Muscle of back (tissue), 11 donors: ENCODE measurements around the gene ARFRP1. TPM values are rescaled to one million over a fixed set of nuclear protein-coding genes. Genes with fewer than 3 reads are reported as not detected.
"Not testable (repeated sequence)": the region's sequence is repeated elsewhere in the genome, so short reads cannot be mapped to it uniquely, and the experiment has no call there.

Experiments
- DNase-seq, 3 donors: peaks; one replicate each; pipeline versions ENCODE4 v3.0.0 to v3.0.0-alpha.2; 2013
- polyA plus RNA-seq, 10 donors: library from polyadenylated mRNA; unstranded; fragments of 120-200 nt; gene quantifications; one replicate each; pipeline ENCODE4 v1.2.1, GENCODE V29; 2013; ENCODE audit not compliant: insufficient read length in 10 of 10

Gene ARFRP1
- polyA plus RNA-seq, 10 donors = 20.1 to 28.2 (median 25.6) TPM

DNA sequence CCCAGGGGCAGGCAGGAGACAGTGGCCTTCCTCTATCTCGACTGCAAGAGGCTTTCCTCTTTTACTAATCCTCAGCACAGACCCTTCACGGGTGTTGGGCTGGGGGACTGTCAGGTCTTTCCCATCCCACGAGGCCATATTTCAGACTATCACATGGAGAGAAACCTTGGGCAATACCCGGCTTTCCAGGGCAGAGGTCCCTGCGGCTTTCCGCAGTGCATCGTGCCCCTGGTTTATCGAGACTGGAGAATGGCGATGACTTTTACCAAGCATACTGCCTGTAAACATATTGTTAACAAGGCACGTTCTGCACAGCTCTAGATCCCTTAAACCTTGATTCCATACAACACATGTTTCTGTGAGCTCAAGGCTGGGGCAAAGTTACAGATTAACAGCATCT is 47.6 kb downstream of the ARFRP1 start:
- DNase-seq = not testable (repeated sequence)

DNA sequence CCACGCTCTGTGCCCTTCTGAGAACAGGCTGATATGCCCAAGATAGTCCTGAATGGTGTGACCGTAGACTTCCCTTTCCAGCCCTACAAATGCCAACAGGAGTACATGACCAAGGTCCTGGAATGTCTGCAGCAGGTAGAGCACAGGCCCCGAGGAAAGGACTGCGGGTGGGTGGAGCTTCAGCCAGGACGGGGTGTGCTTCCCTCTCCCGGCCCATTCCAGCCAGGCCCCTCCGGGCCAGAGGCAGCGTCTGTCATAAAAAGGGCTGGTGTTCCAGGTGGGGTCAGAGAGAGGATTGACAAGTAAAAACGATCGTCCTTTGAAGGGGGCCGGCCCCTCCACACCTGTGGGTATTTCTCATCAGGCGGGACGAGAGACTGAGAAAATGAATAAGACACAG is 48.4 kb downstream of the ARFRP1 start:
- no peak for DNase-seq

DNA sequence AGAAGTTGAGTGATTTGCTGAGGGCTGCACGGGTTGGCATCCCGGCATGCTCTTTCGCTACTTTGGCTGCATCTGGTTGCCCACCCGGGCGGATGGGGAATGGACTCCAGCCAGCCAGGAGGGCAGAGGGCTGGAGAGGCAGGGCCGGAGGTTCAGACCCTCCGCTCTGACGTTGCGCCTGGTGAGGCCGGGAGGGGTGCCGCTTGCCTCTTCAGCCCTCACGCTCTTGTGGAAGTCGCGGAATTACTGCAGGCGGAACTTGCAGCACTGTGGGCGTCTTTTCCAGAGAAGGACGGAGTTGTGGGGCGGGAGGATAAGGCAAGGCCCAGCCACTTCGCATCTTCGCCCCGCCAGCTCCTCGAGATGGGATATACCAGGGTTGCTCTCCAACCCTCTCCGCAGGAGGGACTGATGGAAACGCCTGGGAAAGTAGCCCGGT is 49.0 kb downstream of the ARFRP1 start:
- DNase-seq = no peak

DNA sequence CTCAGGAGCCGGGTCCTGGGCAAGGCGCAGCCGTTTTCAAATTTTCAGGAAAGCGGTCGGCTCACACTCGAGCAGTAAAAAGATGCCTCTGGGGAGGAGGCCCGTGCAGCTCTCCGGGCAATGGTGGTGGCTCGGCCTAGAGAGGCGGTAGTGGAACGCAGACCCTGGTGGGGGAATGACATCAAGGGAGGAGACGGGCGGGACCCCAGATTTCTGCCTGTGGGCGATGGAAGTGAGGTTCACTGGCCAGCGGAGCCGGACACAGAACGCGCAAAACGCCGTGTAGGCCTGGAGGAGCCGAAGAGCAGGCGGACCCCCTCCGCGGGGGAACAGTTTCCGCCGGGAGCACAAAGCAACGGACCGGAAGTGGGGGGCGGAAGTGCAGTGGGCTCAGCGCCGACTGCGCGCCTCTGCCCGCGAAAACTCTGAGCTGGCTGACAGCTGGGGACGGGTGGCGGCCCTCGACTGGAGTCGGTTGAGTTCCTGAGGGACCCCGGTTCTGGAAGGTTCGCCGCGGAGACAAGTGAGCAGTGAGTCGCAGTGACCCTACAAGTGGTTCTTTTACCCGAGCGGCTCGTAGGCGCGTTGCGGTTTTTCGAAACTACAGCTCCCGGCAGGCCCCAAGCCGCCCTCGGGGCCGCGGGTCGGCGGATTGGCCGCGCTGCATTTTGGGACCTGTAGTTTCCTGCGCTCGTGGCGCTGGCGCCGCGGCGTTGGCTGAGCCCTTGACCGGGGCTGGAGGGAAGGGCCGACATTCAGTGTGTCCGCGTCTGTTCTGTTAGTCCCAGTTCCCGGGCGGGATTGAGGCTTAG is 49.6 kb downstream of the ARFRP1 start, which contains the start of gene RTEL1:
RTEL1 (plus strand) TSS at position 376 of the 812 bp plus-strand sequence. CDS start 1,091 bp downstream, outside the sequence.
- DNase-seq = peak; percentile 90 to 99 (median 96)

DNA sequence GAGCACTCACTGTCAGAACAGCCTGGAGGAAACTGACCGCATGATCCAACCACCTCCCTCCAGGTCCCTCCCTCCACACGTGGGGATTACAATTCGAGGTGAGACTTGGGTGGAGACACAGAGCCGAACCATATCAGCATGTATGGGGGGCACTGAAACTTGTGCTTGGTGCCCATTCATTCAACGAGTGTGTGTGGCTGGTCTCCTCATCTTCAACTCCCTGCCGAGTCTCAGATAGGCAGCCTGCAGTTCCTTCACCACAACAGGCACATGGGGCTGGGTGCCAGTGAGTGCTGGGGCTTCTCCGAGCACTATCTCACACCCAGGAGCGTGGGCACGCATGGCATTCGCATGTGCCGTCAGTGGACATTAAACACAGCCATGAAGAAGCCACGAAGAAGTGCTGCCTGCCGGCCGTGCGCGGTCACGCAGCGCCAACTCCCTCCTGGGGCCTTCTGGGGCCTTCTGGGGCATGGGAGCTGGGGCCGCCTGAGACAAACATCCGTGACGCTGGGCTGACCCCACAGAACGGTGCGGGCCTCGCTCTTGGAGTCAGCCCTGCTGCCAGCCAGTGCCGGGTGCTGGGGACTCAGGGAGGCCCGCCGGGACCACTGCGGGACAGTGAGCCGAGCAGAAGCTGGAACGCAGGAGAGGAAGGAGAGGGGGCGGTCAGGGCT is 50.4 kb downstream of the ARFRP1 start:
- DNase-seq = no peak

DNA sequence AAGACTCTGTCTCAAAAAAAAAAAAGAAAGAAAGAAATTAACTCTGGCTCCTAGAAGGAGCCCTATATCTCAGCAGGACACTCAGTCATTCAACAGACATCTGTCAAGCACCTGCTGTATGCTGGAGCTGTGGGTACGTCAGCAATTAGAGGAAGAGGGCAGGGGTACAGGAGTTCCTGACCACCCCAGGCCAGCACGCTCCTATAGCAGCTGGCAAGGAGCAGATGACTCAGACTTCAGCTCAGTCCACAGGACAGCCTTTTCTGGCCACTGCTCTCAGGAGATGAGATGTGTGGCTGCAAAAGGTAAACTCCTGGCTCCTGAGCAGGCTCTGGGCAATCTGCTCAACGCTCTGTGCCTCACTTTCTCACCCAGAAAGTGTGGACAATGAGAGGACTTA is 51.3 kb downstream of the ARFRP1 start:
- no peak for DNase-seq

DNA sequence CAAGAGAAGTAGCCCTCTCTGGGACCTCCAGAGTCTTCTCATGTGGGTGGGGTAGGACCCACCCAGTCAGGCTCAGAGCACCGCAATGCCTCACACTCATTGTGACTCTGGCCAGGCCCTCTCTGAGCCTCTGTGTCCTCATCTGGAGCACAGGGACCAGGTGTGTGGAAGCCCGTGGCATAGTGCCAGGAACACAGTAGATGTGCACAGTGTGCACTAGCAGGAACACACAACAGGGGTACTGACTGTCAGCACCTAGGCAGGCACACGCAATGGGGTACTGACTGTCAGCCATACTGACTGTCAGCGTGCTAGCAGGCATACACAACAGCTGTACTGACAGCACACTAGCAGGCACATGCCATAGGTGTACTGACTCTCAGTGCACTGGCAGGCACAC is 52.5 kb downstream of the ARFRP1 start:
- DNase-seq = no peak

DNA sequence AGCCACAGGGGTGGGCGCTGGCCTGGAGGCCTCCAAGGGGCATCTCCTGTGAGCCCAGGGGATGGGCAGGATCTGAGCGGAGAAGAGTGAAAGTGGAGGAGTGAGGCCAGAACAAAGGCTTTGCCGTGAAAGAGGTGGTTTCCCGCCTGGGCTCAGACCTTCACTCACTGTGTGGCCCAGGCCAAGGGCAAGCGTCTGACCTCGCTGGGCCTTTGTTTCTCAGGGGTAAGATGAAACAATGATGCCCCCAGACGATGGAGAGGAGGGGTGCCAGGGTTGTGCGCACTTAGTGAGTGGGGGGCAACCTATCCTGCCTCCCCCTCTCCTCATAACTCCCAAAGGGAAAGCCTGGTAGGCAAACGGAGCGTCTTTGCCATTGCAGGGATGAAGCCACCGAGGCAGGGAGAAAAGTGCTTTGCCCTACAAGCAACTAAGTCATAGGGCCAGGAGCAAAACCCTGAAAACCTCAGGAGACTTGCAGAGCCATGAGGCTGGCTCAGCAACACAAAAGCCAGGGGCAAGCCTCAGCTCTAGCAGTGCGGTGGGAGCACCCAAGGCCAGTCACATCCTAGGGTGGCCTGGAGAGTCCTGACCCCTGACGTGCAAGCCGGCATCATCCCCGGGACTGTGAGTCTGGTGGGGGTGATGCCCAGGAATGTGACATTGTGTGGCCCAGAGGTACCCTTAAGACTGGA is 53.7 kb downstream of the ARFRP1 start:
- DNase-seq = no peak

DNA sequence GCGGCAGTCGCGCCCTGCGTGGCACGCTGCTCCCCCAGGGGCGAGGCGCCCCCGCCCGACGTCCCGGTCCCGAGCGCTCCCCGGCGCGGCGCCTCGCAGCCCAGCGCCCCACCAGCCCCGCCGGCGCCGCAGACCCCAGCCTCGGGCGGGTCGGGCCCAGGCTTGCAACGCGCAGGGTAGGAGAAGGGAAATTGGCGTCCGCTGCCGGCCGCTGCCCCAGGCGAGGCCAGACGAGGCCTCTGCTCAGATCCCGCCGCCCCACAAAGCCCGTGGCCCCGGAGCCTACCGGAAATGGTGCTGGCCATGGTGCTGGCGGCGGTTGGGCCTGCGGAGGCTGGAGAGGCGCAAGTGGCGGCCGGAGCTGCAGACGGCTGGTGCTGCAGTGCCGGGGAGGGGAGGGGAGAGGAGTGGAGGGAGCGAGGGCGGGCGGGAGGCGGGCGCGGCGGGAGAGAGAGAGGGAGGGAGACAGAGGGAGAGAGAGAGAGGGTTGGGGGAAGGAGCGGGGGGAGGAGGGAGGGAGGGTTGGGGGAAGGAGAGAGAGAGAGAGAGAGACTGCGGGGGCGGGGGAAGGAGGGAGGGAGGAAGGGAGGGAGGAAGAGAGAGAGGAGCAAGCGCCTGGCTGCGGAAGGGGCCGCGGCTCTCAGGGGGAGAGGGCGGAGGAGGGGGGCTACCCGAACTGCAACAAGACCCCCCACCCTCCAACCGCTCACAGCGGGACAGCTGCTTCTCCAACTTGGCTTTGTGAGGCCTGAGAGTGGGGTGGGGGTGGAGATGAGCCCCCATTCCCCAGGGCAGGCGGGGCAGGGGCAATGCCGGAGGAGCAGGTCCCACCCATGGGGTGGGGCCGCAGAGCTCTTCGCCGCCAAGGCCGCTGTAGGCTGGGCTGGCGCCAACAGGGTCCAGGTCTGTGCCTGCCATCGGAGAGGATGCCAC is 54.5 kb downstream of the ARFRP1 start, which contains the start of gene STMN3:
STMN3 (minus strand) TSS at position 384 of the 933 bp plus-strand sequence; CDS start at position 305, 79 bp downstream.
- peak; percentile 82 to 95 (median 90) for DNase-seq

DNA sequence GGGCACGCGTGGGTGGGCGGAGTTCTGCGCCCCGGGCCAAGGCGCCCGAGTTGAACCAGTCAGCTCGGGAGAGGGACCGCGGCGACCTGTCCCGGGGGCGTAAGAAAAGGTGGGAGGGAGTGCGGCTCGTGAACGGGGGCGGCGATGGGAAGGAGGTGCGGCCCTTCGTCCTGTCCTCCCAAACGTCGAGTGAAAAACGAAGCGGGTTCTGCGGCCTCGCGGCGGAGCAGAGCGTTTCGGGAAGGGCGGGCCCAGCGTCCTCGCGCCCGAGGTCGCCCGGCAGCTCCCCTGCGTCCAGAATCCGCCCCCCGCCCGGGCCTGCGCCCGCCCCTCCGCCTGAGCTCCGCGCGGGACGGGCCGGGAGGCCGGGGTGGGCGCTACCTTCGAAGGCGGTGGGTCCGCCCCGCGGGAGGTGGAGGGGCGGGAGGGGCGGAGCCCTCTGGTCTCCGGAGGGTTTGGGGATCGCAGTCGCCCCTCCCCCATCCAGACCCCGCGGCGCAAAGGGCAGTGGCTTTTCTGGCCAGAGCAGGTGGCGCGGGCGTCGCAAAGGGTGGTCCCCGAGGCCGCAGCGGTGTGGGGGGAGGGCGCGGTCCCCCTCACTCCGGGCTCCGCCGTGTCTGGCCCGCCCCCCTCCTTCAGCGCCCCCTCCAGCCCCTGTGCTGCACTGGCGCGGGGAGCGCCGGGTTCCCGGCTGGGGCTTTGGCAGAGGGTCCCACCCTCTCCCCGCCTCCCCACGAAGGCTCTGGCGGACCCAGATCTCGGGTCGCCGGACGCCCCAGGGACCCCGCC is 55.4 kb downstream of the ARFRP1 start:
- DNase-seq = peak in 1 of 3 donors; percentile 61

DNA sequence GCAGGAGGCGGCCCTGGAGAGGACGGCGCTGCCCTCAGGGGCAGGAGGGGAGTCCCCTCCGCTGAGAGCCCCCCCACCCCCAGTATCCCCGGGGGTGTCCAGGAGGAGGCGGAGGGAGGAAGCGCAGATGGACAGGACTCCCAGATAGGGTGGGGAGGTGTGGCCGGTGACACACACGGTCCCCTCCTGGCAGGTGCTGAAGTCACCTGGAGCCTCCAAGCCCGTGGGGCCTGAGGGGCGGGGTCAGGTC is 55.9 kb downstream of the ARFRP1 start:
- DNase-seq = no peak

DNA sequence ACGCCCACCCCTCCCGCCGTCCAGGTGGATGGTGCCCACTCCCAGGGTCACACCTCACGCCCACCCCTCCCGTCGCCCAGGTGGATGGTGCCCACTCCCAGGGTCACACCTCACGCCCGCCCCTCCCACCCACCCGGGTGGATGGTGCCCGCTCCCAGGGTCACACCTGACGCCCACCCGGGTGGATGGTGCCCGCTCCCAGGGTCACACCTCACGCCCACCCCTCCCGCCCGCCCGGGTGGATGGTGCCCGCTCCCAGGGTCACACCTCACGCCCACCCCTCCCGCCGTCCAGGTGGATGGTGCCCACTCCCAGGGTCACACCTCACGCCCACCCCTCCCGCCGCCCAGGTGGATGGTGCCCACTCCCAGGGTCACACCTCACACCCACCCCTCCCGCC is 57.3 kb downstream of the ARFRP1 start:
- DNase-seq = not testable (repeated sequence)

DNA sequence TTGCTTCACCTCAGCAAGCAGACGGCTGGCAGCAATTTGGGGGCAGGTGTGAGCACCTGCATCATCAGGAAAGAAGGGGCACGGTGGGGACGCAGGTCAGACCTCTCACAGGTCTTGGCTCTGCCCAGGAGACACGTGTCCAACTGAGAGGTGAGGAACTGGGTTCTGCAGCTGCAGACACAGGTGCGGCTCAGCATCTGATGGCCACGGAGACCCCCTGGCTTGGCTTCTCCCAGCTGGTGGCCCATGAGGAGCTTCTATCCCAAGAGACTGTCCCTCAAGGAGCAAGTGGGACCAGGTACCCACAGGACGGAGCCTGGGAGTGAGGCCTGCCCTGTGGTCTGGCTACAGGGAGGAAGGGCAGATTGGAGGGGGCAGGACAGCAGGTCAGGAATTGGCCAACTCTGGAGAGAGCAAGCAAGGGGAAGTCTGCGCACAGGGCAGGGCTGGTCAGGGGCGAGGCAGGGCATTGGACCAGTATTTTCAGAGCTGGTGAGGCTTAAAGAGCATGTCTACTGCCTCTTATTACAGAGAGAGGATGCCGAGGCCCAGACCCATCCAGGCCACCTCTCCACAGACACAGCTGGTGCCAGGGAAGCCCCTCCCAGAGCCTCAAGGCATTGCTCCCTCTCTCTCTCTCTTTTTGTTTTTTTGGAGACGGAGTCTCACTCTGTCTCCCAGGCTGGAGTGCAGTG is 58.7 kb downstream of the ARFRP1 start:
- no peak for DNase-seq

Other genes with a start within 250 kb of the ARFRP1 start
- 1 to 10 TPM; 2.6 to 8.1 (median 4.3) TPM for gene KCNQ2, start 235.3 kb downstream of the ARFRP1 start, polyA plus RNA-seq
- 100 to 1,000 TPM; 401 to 971 (median 772) TPM for gene EEF1A2, start 208.9 kb downstream of the ARFRP1 start, polyA plus RNA-seq
- gene PPDPF, start 187.2 kb downstream of the ARFRP1 start, polyA plus RNA-seq = 100 to 1,000 TPM; 138 to 325 (median 206) TPM
- gene PTK6, start 170.6 kb downstream of the ARFRP1 start, polyA plus RNA-seq = under 1 TPM; 0.15 to 0.50 (median 0.32) TPM
- gene SRMS, start 160.2 kb downstream of the ARFRP1 start, polyA plus RNA-seq = under 1 TPM in 1 of 10 donors, not detected in 9; 0.23 TPM
- gene FNDC11, start 153.8 kb downstream of the ARFRP1 start, polyA plus RNA-seq = under 1 TPM in 7 of 10 donors, not detected in 3; 0.12 to 0.36 (median 0.24) TPM
- gene HELZ2, start 133.7 kb downstream of the ARFRP1 start, polyA plus RNA-seq = 10 to 100 TPM in 1 of 10 donors, 1 to 10 TPM in 9; 5.2 to 11.1 (median 6.8) TPM
- gene GMEB2, start 80.9 kb downstream of the ARFRP1 start, polyA plus RNA-seq = 1 to 10 TPM; 5.3 to 9.3 (median 7.3) TPM
- gene STMN3, start 54.6 kb downstream of the ARFRP1 start, polyA plus RNA-seq = 10 to 100 TPM in 9 of 10 donors, 1 to 10 TPM in 1; 8.8 to 37.1 (median 16.1) TPM
- 10 to 100 TPM in 7 of 10 donors, 1 to 10 TPM in 3; 6.0 to 17.7 (median 11.1) TPM for gene RTEL1, start 49.7 kb downstream of the ARFRP1 start, polyA plus RNA-seq
- gene TNFRSF6B, start 11.3 kb downstream of the ARFRP1 start, polyA plus RNA-seq = 1 to 10 TPM in 4 of 10 donors, under 1 TPM in 6; 0.22 to 3.0 (median 0.87) TPM
- 10 to 100 TPM; 10.5 to 15.1 (median 12.9) TPM for gene ZGPAT, start 63 bp upstream of the ARFRP1 start, polyA plus RNA-seq
- gene LIME1, start 28.7 kb upstream of the ARFRP1 start, polyA plus RNA-seq = 1 to 10 TPM; 1.9 to 9.7 (median 4.5) TPM
- gene SLC2A4RG, start 31.8 kb upstream of the ARFRP1 start, polyA plus RNA-seq = 100 to 1,000 TPM in 9 of 10 donors, 10 to 100 TPM in 1; 88.5 to 165 (median 112) TPM
- gene ZBTB46, start 123.3 kb upstream of the ARFRP1 start, polyA plus RNA-seq = 10 to 100 TPM; 12.8 to 17.3 (median 14.8) TPM
- gene ABHD16B, start 153.5 kb upstream of the ARFRP1 start, polyA plus RNA-seq = not detected
- gene TPD52L2, start 157.3 kb upstream of the ARFRP1 start, polyA plus RNA-seq = 10 to 100 TPM; 65.5 to 85.7 (median 77.4) TPM
- gene DNAJC5, start 187.2 kb upstream of the ARFRP1 start, polyA plus RNA-seq = 10 to 100 TPM; 24.0 to 32.5 (median 29.9) TPM
- 10 to 100 TPM; 28.3 to 58.9 (median 41.3) TPM for gene UCKL1, start 248.4 kb upstream of the ARFRP1 start, polyA plus RNA-seq